Neural progenitor cell (in vitro differentiated cells): ENCODE measurements around the gene KLC1. TPM values are rescaled to one million over a fixed set of nuclear protein-coding genes. Genes with fewer than 3 reads are reported as not detected.
A peak's percentile ranks its signal among the peaks of the same experiment; 100 is the strongest.

Source experiments
- DNase-seq: peaks from one replicate; pipeline ENCODE4 v3.0.0-alpha.2; 2016; ENCODE audit warnings: low spot score
- H2AFZ ChIP-seq: fragments of 200-600 bp; sonication (generic); replicated peaks from 2 replicates; pipeline ENCODE4 v1.6.1; 2016; ENCODE audit warnings: antibody characterized with exemption
- H3F3A ChIP-seq: fragments of 200-600 bp; sonication (generic); 2 replicates; pipeline ENCODE4 v1.6.1; 2016; ENCODE audit warnings: antibody characterized with exemption, low read depth
- H3K27ac ChIP-seq: fragments of 200-600 bp; sonication (generic); 2 replicates; pipeline ENCODE4 v1.5.1; 2016; ENCODE audit warnings: mild to moderate bottlenecking
- H3K27me3 ChIP-seq: fragments of 200-600 bp; sonication (generic); 2 replicates; pipeline ENCODE4 v1.6.1; 2016; ENCODE audit warnings: mild to moderate bottlenecking, moderate library complexity
- H3K36me3 ChIP-seq: fragments of 200-600 bp; sonication (generic); 2 replicates; pipeline ENCODE4 v1.5.1; 2016
- H3K4me1 ChIP-seq: fragments of 200-600 bp; sonication (generic); 2 replicates; pipeline ENCODE4 v1.6.1; 2016; ENCODE audit warnings: mixed run types
- H3K4me2 ChIP-seq: fragments of 200-600 bp; sonication (generic); 2 replicates; pipeline ENCODE4 v1.6.1; 2016
- H3K4me3 ChIP-seq: fragments of 200-600 bp; sonication (generic); 2 replicates; pipeline ENCODE4 v1.5.1; 2016
- H3K79me2 ChIP-seq: fragments of 200-600 bp; sonication (generic); 2 replicates; pipeline ENCODE4 v1.6.1; 2016; ENCODE audit warnings: low read depth
- H3K9ac ChIP-seq: fragments of 200-600 bp; sonication (generic); 2 replicates; pipeline ENCODE4 v1.6.1; 2016
- H3K9me3 ChIP-seq: fragments of 200-600 bp; sonication (generic); 2 replicates; pipeline ENCODE4 v1.5.1; 2016; ENCODE audit warnings: low read depth
- H4K20me1 ChIP-seq: fragments of 200-600 bp; sonication (generic); 2 replicates; pipeline ENCODE4 v1.6.1; 2016; ENCODE audit warnings: low read depth
- H3K27ac Mint-ChIP-seq: 3 replicates; pipeline ENCODE4 v1.8.0; 2021; ENCODE audit warnings: mixed read lengths
- H3K27me3 Mint-ChIP-seq: 2 replicates; pipeline ENCODE4 v1.8.0; 2022; ENCODE audit warnings: low read depth, mild to moderate bottlenecking, inconsistent platforms, moderate library complexity, mixed read lengths; ENCODE audit not compliant: insufficient read depth
- H3K36me3 Mint-ChIP-seq: 3 replicates; pipeline ENCODE4 v1.8.0; 2021; ENCODE audit warnings: mixed read lengths
- H3K4me1 Mint-ChIP-seq: 3 replicates; pipeline ENCODE4 v1.8.0; 2021; ENCODE audit warnings: mixed read lengths
- H3K4me3 Mint-ChIP-seq: 3 replicates; pipeline ENCODE4 v1.8.0; 2021; ENCODE audit warnings: mild to moderate bottlenecking, moderate library complexity, mixed read lengths
- H3K9me3 Mint-ChIP-seq: 3 replicates; pipeline ENCODE4 v1.8.0; 2020; ENCODE audit warnings: mixed read lengths
- CTCF ChIP-seq: fragments of 200-600 bp; sonication (generic); IDR thresholded peaks from 2 replicates; pipeline ENCODE4 v1.5.1; 2017; ENCODE audit warnings: antibody characterized with exemption, mild to moderate bottlenecking
- EZH2 ChIP-seq: fragments of 200-600 bp; sonication (generic); IDR thresholded peaks from 2 replicates; pipeline ENCODE4 v1.6.1; 2017; ENCODE audit warnings: antibody characterized with exemption, mild to moderate bottlenecking, moderate library complexity
- EZH2phosphoT487 ChIP-seq: fragments of 200-600 bp; sonication (generic); IDR thresholded peaks from 2 replicates; pipeline ENCODE4 v1.6.1; 2017; ENCODE audit warnings: antibody characterized with exemption
- total RNA-seq: library from RNA; depleted of rRNA; stranded (reverse); fragments of >200 nt; gene quantifications from 2 replicates; pipeline ENCODE4 v1.2.3, GENCODE V29; 2015; ENCODE audit warnings: low replicate concordance

Gene KLC1
- total RNA-seq, 1 donor from 2014 or later, result 163 TPM

GRCh38 chr14:103628221-103628683 is 759 bp upstream of the KLC1 start:
- H3K4me2 ChIP-seq, result peak overlapping the region; percentile 94
- H3K36me3 ChIP-seq, result no peaks in the 10 kb centered on the region
- H3K79me2 ChIP-seq, result peaks cover 40% of the 10 kb centered on the region
- H4K20me1 ChIP-seq, result peaks cover 38% of the 10 kb centered on the region
- H3K27me3 ChIP-seq, result peaks cover 9% of the 10 kb centered on the region
- H3K27ac ChIP-seq, result no peak overlapping the region
- H3K27ac Mint-ChIP-seq, result peak overlapping the region; percentile 87
- H3K9me3 ChIP-seq, result no peaks in the 10 kb centered on the region
- DNase-seq, result peak; percentile 78
- H3K4me1 Mint-ChIP-seq, result peaks cover 25% of the 10 kb centered on the region
- H3K36me3 Mint-ChIP-seq, result peaks cover 3% of the 10 kb centered on the region
- H3K9ac ChIP-seq, result peak overlapping the region; percentile 84
- peaks cover 8% of the 10 kb centered on the region for H3K4me1 ChIP-seq
- peak overlapping the region; percentile 94 for H3K4me3 ChIP-seq
- no peaks in the 10 kb centered on the region for H3K9me3 Mint-ChIP-seq
- peaks cover 6% of the 10 kb centered on the region for H3K27me3 Mint-ChIP-seq
- H2AFZ ChIP-seq, result peak overlapping the region; percentile 92
- peaks cover 8% of the 10 kb centered on the region for H3F3A ChIP-seq
- TF ChIP-seq CTCF (no peak), EZH2phosphoT487 (no peak), EZH2 (no peak)
- peak overlapping the region; percentile 88 for H3K4me3 Mint-ChIP-seq

DNA sequence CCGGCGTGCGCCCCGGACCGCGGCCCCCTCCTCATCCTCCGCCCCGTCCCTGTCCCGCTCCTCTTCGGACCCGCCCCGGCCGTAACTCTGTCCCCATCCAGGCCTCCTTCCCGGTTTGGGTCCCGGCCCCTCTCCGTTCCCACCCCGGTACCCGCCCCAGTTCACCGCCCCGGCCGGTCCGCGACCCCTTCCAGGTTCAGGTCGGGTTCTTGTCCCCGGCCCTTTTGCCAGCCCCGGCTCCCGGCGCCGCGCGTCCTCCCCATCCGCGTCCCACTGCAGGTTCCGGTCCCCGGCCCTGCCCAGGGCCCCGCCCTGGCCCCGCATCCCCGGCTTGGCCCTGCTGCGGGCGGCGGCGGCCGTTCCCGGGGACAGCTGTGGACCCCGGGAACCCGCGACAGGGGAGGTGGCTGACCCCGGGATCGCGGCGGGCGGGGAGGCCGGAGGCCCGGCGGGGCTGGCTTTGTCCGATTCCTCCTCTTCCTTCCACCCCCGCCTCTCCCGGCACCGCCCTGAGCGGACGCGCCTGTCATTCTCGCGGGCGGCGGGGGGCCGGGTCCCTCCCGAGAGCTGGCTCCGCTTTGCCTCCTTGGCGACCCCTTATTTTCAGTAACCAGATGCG is 601 bp downstream of the KLC1 start:
- Mint-ChIP-seq H3K36me3 (peaks cover 11% of the 10 kb centered on the region), H3K9me3 (no peaks in the 10 kb centered on the region), H3K27ac (peak overlapping the region; percentile 74), H3K27me3 (peaks cover 6% of the 10 kb centered on the region), H3K4me3 (peak overlapping the region; percentile 96), H3K4me1 (peaks cover 34% of the 10 kb centered on the region)
- Histone ChIP-seq H2AFZ (peak overlapping the region; percentile 92), H3K4me2 (peak overlapping the region; percentile 94), H3K36me3 (no peaks in the 10 kb centered on the region), H3K27me3 (peaks cover 9% of the 10 kb centered on the region), H3K27ac (peak overlapping the region; percentile 79), H3K9ac (peak overlapping the region; percentile 84), H3K79me2 (peaks cover 54% of the 10 kb centered on the region), H3K4me3 (peak overlapping the region; percentile 94), H4K20me1 (peaks cover 52% of the 10 kb centered on the region), H3K9me3 (no peaks in the 10 kb centered on the region), H3K4me1 (peaks cover 8% of the 10 kb centered on the region), H3F3A (peaks cover 12% of the 10 kb centered on the region)
- no peak for TF ChIP-seq CTCF
- no peak for TF ChIP-seq EZH2phosphoT487
- no peak for TF ChIP-seq EZH2
- DNase-seq, result peak; percentile 85

DNA sequence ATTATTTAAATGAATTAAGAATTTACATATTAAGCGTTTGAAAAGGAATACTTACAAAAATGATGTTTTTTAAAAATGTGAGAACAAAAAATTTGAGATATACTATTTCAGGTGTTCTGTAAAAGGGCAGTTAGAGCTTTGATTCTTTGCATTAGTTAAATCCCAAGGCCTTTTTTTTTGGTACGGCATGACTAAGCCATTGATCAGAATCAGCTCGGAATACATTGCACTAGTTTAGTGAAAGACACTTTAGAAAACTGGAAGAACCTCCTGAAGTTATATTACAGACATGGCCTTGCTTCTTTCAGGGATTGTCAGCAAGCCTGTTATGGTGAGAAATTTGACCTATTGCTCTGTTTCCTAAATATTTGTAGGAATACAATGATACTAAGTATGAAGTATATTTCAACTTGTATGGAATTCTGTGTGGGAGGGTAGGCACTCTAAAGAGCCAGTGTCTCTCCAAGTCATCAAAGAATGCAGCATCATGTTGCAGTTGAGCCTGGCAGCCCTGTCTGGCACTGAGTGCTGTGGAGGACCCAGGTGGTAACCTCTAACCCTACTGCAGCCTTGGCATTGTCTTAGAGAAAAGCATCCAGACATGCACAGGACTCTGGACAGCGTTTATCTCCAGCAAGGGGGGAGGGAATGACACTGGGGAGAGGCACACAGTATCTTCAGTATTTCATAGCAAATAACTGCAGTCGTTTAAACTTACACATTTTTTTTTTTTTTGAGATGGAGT is 1.5 kb downstream of the KLC1 start:
- Mint-ChIP-seq H3K4me3 (peak overlapping the region; percentile 96), H3K27ac (no peak overlapping the region), H3K27me3 (peaks cover 6% of the 10 kb centered on the region), H3K9me3 (no peaks in the 10 kb centered on the region), H3K36me3 (peaks cover 13% of the 10 kb centered on the region), H3K4me1 (peaks cover 31% of the 10 kb centered on the region)
- no peak for DNase-seq
- Histone ChIP-seq H3K4me2 (peak overlapping the region; percentile 94), H3K27ac (no peak overlapping the region), H3K36me3 (no peaks in the 10 kb centered on the region), H3K9ac (peak overlapping the region; percentile 84), H3K4me3 (peak overlapping the region; percentile 94), H3K4me1 (peaks cover 8% of the 10 kb centered on the region), H3K79me2 (peaks cover 63% of the 10 kb centered on the region), H3K9me3 (no peaks in the 10 kb centered on the region), H4K20me1 (peaks cover 61% of the 10 kb centered on the region), H3K27me3 (peaks cover 6% of the 10 kb centered on the region), H2AFZ (no peak overlapping the region), H3F3A (peaks cover 12% of the 10 kb centered on the region)
- TF ChIP-seq EZH2phosphoT487 (no peak), EZH2 (no peak), CTCF (no peak)
